ENCODE data around the gene DHODH. TPM values are rescaled to one million over a fixed set of nuclear protein-coding genes. Genes with fewer than 3 reads are reported as not detected.

The DHODH gene
- total RNA-seq, 2 donors from 2014 or later: 4.3 to 9.4 TPM

- Histone ChIP-seq H3K4me3 (no peak overlapping the region), H3K9me3 (no peaks in the 10 kb centered on the region), H3K36me3 (no peaks in the 10 kb centered on the region), H3K4me1 (no peaks in the 10 kb centered on the region), H3K27ac (no peak overlapping the region), H3K27me3 (no peaks in the 10 kb centered on the region), H3K9ac (ENCODE audit: low read depth in 2 of 2, low read length in 2 of 2) (no peak overlapping the region)
- intact Hi-C loops (cut with DNase I): no loop called here
- TF ChIP-seq CTCF (IDR thresholded peaks at IDR 0.05): no peak
- no peak for DNase-seq
These were observed 16.4 kb downstream of the DHODH start for GRCh38 chr16:72024862-72025382.

GRCh38 chr16:72025404-72026114 lies 17.0 kb downstream of the DHODH start:
- Histone ChIP-seq H3K9me3 (no peaks in the 10 kb centered on the region), H3K4me1 (no peaks in the 10 kb centered on the region), H3K27me3 (no peaks in the 10 kb centered on the region), H3K27ac (no peak overlapping the region), H3K9ac (ENCODE audit: low read depth in 2 of 2, low read length in 2 of 2) (no peak overlapping the region), H3K36me3 (no peaks in the 10 kb centered on the region), H3K4me3 (no peak overlapping the region)
- intact Hi-C loops (cut with DNase I): no loop called here
- DNase-seq: no peak
- no peak for TF ChIP-seq CTCF (IDR thresholded peaks at IDR 0.05)

GRCh38 chr16:72027669-72028378 lies 19.3 kb downstream of the DHODH start:
- no peak for TF ChIP-seq CTCF (IDR thresholded peaks at IDR 0.05)
- no peaks in the 10 kb centered on the region for H3K9me3 ChIP-seq
- H3K9ac ChIP-seq (ENCODE audit: low read depth in 2 of 2, low read length in 2 of 2): no peak overlapping the region
- H3K36me3 ChIP-seq: no peaks in the 10 kb centered on the region
- DNase-seq: no peak
- H3K4me1 ChIP-seq: no peaks in the 10 kb centered on the region
- intact Hi-C loops (cut with DNase I): no loop called here
- no peak overlapping the region for H3K4me3 ChIP-seq
- no peaks in the 10 kb centered on the region for H3K27me3 ChIP-seq
- no peak overlapping the region for H3K27ac ChIP-seq

- Histone ChIP-seq H3K4me3 (no peak overlapping the region), H3K27ac (no peak overlapping the region), H3K9ac (ENCODE audit: low read depth in 2 of 2, low read length in 2 of 2) (no peak overlapping the region), H3K36me3 (no peaks in the 10 kb centered on the region), H3K4me1 (no peaks in the 10 kb centered on the region), H3K27me3 (no peaks in the 10 kb centered on the region), H3K9me3 (no peaks in the 10 kb centered on the region)
- TF ChIP-seq CTCF (IDR thresholded peaks at IDR 0.05): no peak
- intact Hi-C loops (cut with DNase I): no loop called here
- DNase-seq: no peak
These were observed 21.2 kb downstream of the DHODH start for GRCh38 chr16:72029567-72030271.

- Histone ChIP-seq H3K27me3 (no peaks in the 10 kb centered on the region), H3K9me3 (no peaks in the 10 kb centered on the region), H3K4me3 (no peak overlapping the region), H3K36me3 (no peaks in the 10 kb centered on the region), H3K4me1 (no peaks in the 10 kb centered on the region), H3K9ac (ENCODE audit: low read depth in 2 of 2, low read length in 2 of 2) (no peak overlapping the region), H3K27ac (no peak overlapping the region)
- no peak for TF ChIP-seq CTCF (IDR thresholded peaks at IDR 0.05)
- DNase-seq: no peak
- intact Hi-C loops (cut with DNase I): no loop called here
These were observed 24.9 kb downstream of the DHODH start for GRCh38 chr16:72033437-72033836.

Measured in colonic mucosa (tissue), 4 donors.